Activated naive CD4-positive, alpha-beta T cell treated with anti-CD3 and anti-CD28 coated beads, Interleukin-2, amount 50 U/mL, for 72 hours (primary cell): ENCODE measurements around the gene THAP8. TPM values are rescaled to one million over a fixed set of nuclear protein-coding genes. Genes with fewer than 3 reads are reported as not detected.

Experiments
- ATAC-seq, 2 donors: fragments of 150-1000 bp; cut with Tn5 transposase; 2 replicates each; pipeline ENCODE4 v1.10.0; 2021; ENCODE audit warnings: mild to moderate bottlenecking in 2 of 2, moderate library complexity in 2 of 2
- DNase-seq, 2 donors: peaks; one replicate each; pipeline ENCODE4 v3.0.0; 2021 to 2022; ENCODE audit warnings: low spot score in 2 of 2
- H3K27ac Mint-ChIP-seq, 2 donors: one replicate each; pipeline ENCODE4 v1.8.0; 2022; ENCODE audit warnings: mild to moderate bottlenecking in 2 of 2, mixed read lengths in 2 of 2
- H3K36me3 Mint-ChIP-seq, 2 donors: one replicate each; pipeline ENCODE4 v1.8.0; 2022; ENCODE audit warnings: mixed read lengths in 2 of 2
- H3K9me3 Mint-ChIP-seq, 2 donors: one replicate each; pipeline ENCODE4 v1.8.0; 2022; ENCODE audit warnings: mixed read lengths in 2 of 2
- total RNA-seq, 2 donors: library from RNA; stranded (reverse); gene quantifications; one replicate each; pipeline ENCODE4 v1.2.3, GENCODE V29; 2022

The THAP8 gene
- total RNA-seq, 2 donors from 2014 or later, result 3.5 to 4.1 TPM

GRCh38 chr19:35991731-35992450 is 62.2 kb downstream of the THAP8 start:
- Mint-ChIP-seq H3K9me3 (no peaks in the 10 kb centered on the region), H3K27ac (no peak overlapping the region), H3K36me3 (peaks cover 12 to 13% of the 10 kb centered on the region in 2 donors)
- no peak for DNase-seq
- ATAC-seq, result no peak

- Mint-ChIP-seq H3K36me3 (peaks cover 5% of the 10 kb centered on the region in 2 donors), H3K27ac (peak overlapping the region in 1 of 2 donors; percentile 4)
Observed at GRCh38 chr19:35990771-35991730, 63.0 kb downstream of the THAP8 start.

GRCh38 chr19:35990156-35990555 is 63.9 kb downstream of the THAP8 start:
- DNase-seq (no peak), ATAC-seq (no peak)
- H3K36me3 Mint-ChIP-seq, result no peaks in the 10 kb centered on the region
- H3K9me3 Mint-ChIP-seq, result no peaks in the 10 kb centered on the region
- peak overlapping the region in 1 of 2 donors; percentile 4 for H3K27ac Mint-ChIP-seq

More at GRCh38 chr19:35990771-35991730, 63.0 kb downstream of the THAP8 start:
- no peak for DNase-seq
- H3K9me3 Mint-ChIP-seq, result no peaks in the 10 kb centered on the region
- ATAC-seq, result no peak

- DNase-seq, result no peak
- H3K36me3 Mint-ChIP-seq, result no peaks in the 10 kb centered on the region
- no peak for ATAC-seq
- H3K9me3 Mint-ChIP-seq, result no peaks in the 10 kb centered on the region
- no peak overlapping the region for H3K27ac Mint-ChIP-seq
Observed at GRCh38 chr19:35988824-35989223, 65.3 kb downstream of the THAP8 start.

GRCh38 chr19:35987571-35987896 is 66.6 kb downstream of the THAP8 start:
- no peak for DNase-seq
- H3K27ac Mint-ChIP-seq, result no peak overlapping the region
- no peaks in the 10 kb centered on the region for H3K36me3 Mint-ChIP-seq
- no peaks in the 10 kb centered on the region for H3K9me3 Mint-ChIP-seq
- no peak for ATAC-seq

- H3K9me3 Mint-ChIP-seq, result no peaks in the 10 kb centered on the region
- no peaks in the 10 kb centered on the region for H3K36me3 Mint-ChIP-seq
- H3K27ac Mint-ChIP-seq, result no peak overlapping the region
- peak; percentile 73 to 84 for ATAC-seq
- DNase-seq, result peak in 1 of 2 donors; percentile 24
Observed at GRCh38 chr19:35986664-35987570, 67.2 kb downstream of the THAP8 start.

GRCh38 chr19:35986111-35986510 is 68.0 kb downstream of the THAP8 start:
- H3K27ac Mint-ChIP-seq, result no peak overlapping the region
- no peaks in the 10 kb centered on the region for H3K36me3 Mint-ChIP-seq
- ATAC-seq (no peak), DNase-seq (no peak)
- no peaks in the 10 kb centered on the region for H3K9me3 Mint-ChIP-seq

Other genes starting within 250 kb of the THAP8 start
- gene PRODH2, start 241.4 kb downstream of the THAP8 start, total RNA-seq, result not detected
- gene NPHS1, start 201.8 kb downstream of the THAP8 start, total RNA-seq, result under 1 TPM in 1 of 2 donors, not detected in 1; 0.10 TPM
- 1 to 10 TPM; 1.2 to 3.3 TPM for gene KIRREL2, start 197.4 kb downstream of the THAP8 start, total RNA-seq
- gene APLP1, start 185.7 kb downstream of the THAP8 start, total RNA-seq, result 1 to 10 TPM; 2.9 to 9.3 TPM
- gene NFKBID, start 153.7 kb downstream of the THAP8 start, total RNA-seq, result 100 to 1,000 TPM in 1 of 2 donors, 10 to 100 TPM in 1; 58.9 to 144 TPM
- 10 to 100 TPM; 40.0 to 48.5 TPM for gene HCST, start 151.8 kb downstream of the THAP8 start, total RNA-seq
- gene TYROBP, start 146.0 kb downstream of the THAP8 start, total RNA-seq, result under 1 TPM in 1 of 2 donors, not detected in 1; 0.75 TPM
- gene LRFN3, start 117.9 kb downstream of the THAP8 start, total RNA-seq, result 10 to 100 TPM in 1 of 2 donors, 1 to 10 TPM in 1; 6.4 to 10.1 TPM
- gene SDHAF1, start 59.1 kb downstream of the THAP8 start, total RNA-seq, result 10 to 100 TPM; 23.0 to 24.7 TPM
- 1 to 10 TPM; 1.8 to 2.6 TPM for gene SYNE4, start 45.5 kb downstream of the THAP8 start, total RNA-seq
- gene ALKBH6, start 40.1 kb downstream of the THAP8 start, total RNA-seq, result 10 to 100 TPM; 50.4 to 74.0 TPM
- under 1 TPM; 0.66 to 0.96 TPM for gene CLIP3, start 21.4 kb downstream of the THAP8 start, total RNA-seq
- gene WDR62, start 612 bp upstream of the THAP8 start, total RNA-seq, result 10 to 100 TPM; 17.5 to 84.0 TPM
- not detected for gene OVOL3, start 56.9 kb upstream of the THAP8 start, total RNA-seq
- 10 to 100 TPM; 39.1 to 66.3 TPM for gene POLR2I, start 60.6 kb upstream of the THAP8 start, total RNA-seq
- gene TBCB, start 61.2 kb upstream of the THAP8 start, total RNA-seq, result 100 to 1,000 TPM in 1 of 2 donors, 10 to 100 TPM in 1; 94.4 to 107 TPM
- gene CAPNS1, start 85.8 kb upstream of the THAP8 start, total RNA-seq, result 100 to 1,000 TPM; 234 to 377 TPM
- not detected for gene COX7A1, start 98.2 kb upstream of the THAP8 start, total RNA-seq
- 1 to 10 TPM; 2.6 to 6.4 TPM for gene ZNF565, start 160.4 kb upstream of the THAP8 start, total RNA-seq
- 10 to 100 TPM; 64.1 to 90.3 TPM for gene ZNF146, start 160.8 kb upstream of the THAP8 start, total RNA-seq